HepG2 (cell line): ENCODE data around the gene ATP8A1. TPM values are rescaled to one million over a fixed set of nuclear protein-coding genes. Genes with fewer than 3 reads are reported as not detected.

Experiments
- ATAC-seq: fragments of 200-7000 bp; cut with Tn5 transposase; 3 replicates; pipeline ENCODE4 v1.9.1; 2020; ENCODE audit warnings: mild to moderate bottlenecking, moderate library complexity
- BruUV-seq: library from RNA; stranded (reverse); fragments of 400-500 nt; replicated peaks from 2 replicates; lab custom pipeline; 2021; lab: Mats Ljungman, UMichigan
- CTCF ChIA-PET: fragments of 300-600 bp; formaldehyde crosslinking; extraction: SDS; loops from one replicate; lab custom pipeline; 2021; ENCODE audit warnings: low total read pairs, inconsistent platforms, low intra/inter-chr PET ratio; lab: Yijun Ruan, JAX
- POLR2A ChIA-PET: fragments of 350-600 bp; sonication (Branson Sonifier 250); formaldehyde crosslinking; loops from one replicate; lab custom pipeline; 2020; ENCODE audit warnings: antibody characterized with exemption, inconsistent platforms; lab: Yijun Ruan, JAX
- DNase-seq: peaks from one replicate; pipeline ENCODE4 v3.0.0-alpha.2; 2015; ENCODE audit warnings: low spot score
- FAIRE-seq: peaks from 3 replicates; lab custom pipeline; 2011; peaks lifted over from hg19 to GRCh38; lab: Jason Lieb, UNC
- H2AFZ ChIP-seq: one replicate; pipeline ENCODE4 v1.6.1; 2011; ENCODE audit warnings: low read length, inconsistent platforms
- H3K27ac ChIP-seq: fragments of 300-600 bp; 3 replicates; pipeline ENCODE4 v1.8.0; 2011; ENCODE audit warnings: mixed run types, mild to moderate bottlenecking, mixed read lengths, low read length, inconsistent platforms; ENCODE audit not compliant: insufficient read depth; ENCODE audit errors: extremely low read length
- H3K27me3 ChIP-seq, 2 experiments: fragments of 200-600 bp in 1 of 2; 2 replicates in 1 of 2; 3 replicates in 1 of 2; pipeline versions ENCODE4 v1.6.0 to v1.8.0; 2011; ENCODE audit warnings: low read length in 2 of 2, mild to moderate bottlenecking in 2 of 2, moderate library complexity in 2 of 2, inconsistent platforms in 1 of 2; ENCODE audit not compliant: insufficient read depth in 2 of 2, control insufficient read depth in 1 of 2
- H3K36me3 ChIP-seq, 2 experiments: fragments of 200-600 bp in 1 of 2; replicated peaks in 1 of 2; 2 replicates in 1 of 2; 3 replicates in 1 of 2; pipeline versions ENCODE4 v1.5.1 to v1.8.0; 2011; ENCODE audit warnings: low read length in 2 of 2, inconsistent platforms in 1 of 2; ENCODE audit not compliant: insufficient read depth in 2 of 2, control insufficient read depth in 1 of 2
- H3K4me1 ChIP-seq: 2 replicates; pipeline ENCODE4 v1.5.1; 2012; ENCODE audit warnings: low read length, inconsistent platforms; ENCODE audit not compliant: insufficient read depth
- H3K4me2 ChIP-seq: 2 replicates; pipeline ENCODE4 v1.6.0; 2011; ENCODE audit warnings: low read depth, low read length, inconsistent platforms
- H3K4me3 ChIP-seq, 3 experiments: fragments of 200-600 bp in 1 of 3; sonication (generic), shearing (Covaris generic) in 1 of 3; replicated peaks in 1 of 3; 2 replicates each; pipeline ENCODE4 v1.5.1; 2011 to 2016; ENCODE audit warnings: low read length in 3 of 3, inconsistent platforms in 2 of 3, low read depth in 2 of 3, mild to moderate bottlenecking in 2 of 3, control low read depth in 1 of 3, mixed read lengths in 1 of 3; ENCODE audit not compliant: insufficient read depth in 1 of 3
- H3K79me2 ChIP-seq: one replicate; pipeline ENCODE4 v1.6.1; 2011; ENCODE audit warnings: low read length, inconsistent platforms; ENCODE audit not compliant: insufficient read depth
- H3K9ac ChIP-seq: 2 replicates; pipeline ENCODE4 v1.6.0; 2011; ENCODE audit warnings: mild to moderate bottlenecking, low read depth, low read length, inconsistent platforms; ENCODE audit not compliant: insufficient read depth
- H3K9me3 ChIP-seq: 2 replicates; pipeline ENCODE4 v1.5.1; 2012; ENCODE audit warnings: mild to moderate bottlenecking, low read length
- H4K20me1 ChIP-seq: 2 replicates; pipeline ENCODE4 v1.6.0; 2011; ENCODE audit warnings: inconsistent platforms, mild to moderate bottlenecking, low read length, moderate library complexity; ENCODE audit not compliant: insufficient read depth
- ATRX ChIP-seq: sonication (generic); formaldehyde crosslinking; IDR thresholded peaks from 2 replicates; pipeline ENCODE4 v1.4.0; 2020; ENCODE audit warnings: missing genetic modification reagents, borderline replicate concordance
- SPEN ChIP-seq: sonication (generic); formaldehyde crosslinking; IDR thresholded peaks from 2 replicates; pipeline ENCODE4 v1.5.1; 2020; ENCODE audit warnings: low read depth, mild to moderate bottlenecking, missing genetic modification reagents
- TAF15 ChIP-seq: fragments of 200-400 bp; formaldehyde crosslinking; IDR thresholded peaks from one replicate; pipeline ENCODE4 v1.6.1; 2018; ENCODE audit warnings: mild to moderate bottlenecking, low read depth, low read length; ENCODE audit not compliant: poor library complexity, severe bottlenecking
- ZBTB21 ChIP-seq: sonication (generic); formaldehyde crosslinking; IDR thresholded peaks from 2 replicates; pipeline ENCODE4 v1.4.0; 2020; ENCODE audit warnings: missing genetic modification reagents
- ZNF253 ChIP-seq: sonication (generic); formaldehyde crosslinking; IDR thresholded peaks from 2 replicates; pipeline ENCODE4 v1.8.0; 2022; ENCODE audit warnings: mild to moderate bottlenecking, missing genetic modification reagents, borderline replicate concordance
- ZNF329 ChIP-seq: sonication (generic); formaldehyde crosslinking; IDR thresholded peaks from 2 replicates; pipeline ENCODE4 v1.9.0; 2021; ENCODE audit warnings: low read depth, mild to moderate bottlenecking, missing genetic modification reagents
- ZNF629 ChIP-seq: sonication (generic); formaldehyde crosslinking; conservative IDR thresholded peaks from 2 replicates; pipeline ENCODE4 v1.5.0; 2020; ENCODE audit warnings: missing genetic modification reagents
- ZNF674 ChIP-seq: sonication (generic); formaldehyde crosslinking; IDR thresholded peaks from 2 replicates; pipeline ENCODE4 v1.5.0; 2020; ENCODE audit warnings: low read depth, mild to moderate bottlenecking, missing genetic modification reagents
- ZSCAN31 ChIP-seq: sonication (generic); formaldehyde crosslinking; IDR thresholded peaks from 2 replicates; pipeline ENCODE4 v1.5.0; 2020; ENCODE audit warnings: low read depth, mild to moderate bottlenecking, missing genetic modification reagents
- WGBS: methylation state at CpG from one replicate; pipeline ENCODE4 v1.1.6; 2017; ENCODE audit warnings: low lambda C conversion rate; 5-methylcytosine and 5-hydroxymethylcytosine counted together
- in situ Hi-C: cut with HindIII; loops from 2 replicates; pipeline ENCODE4 v1.10.0; 2017; ENCODE audit warnings: low pct_unique_long_range_greater_than_20kb; ENCODE audit not compliant: extremely low pct_ligation_motif_present
- intact Hi-C: fragments of 100-400 bp; cut with micrococcal nuclease; formaldehyde crosslinking; loops from one replicate; pipeline ENCODE4 v1.10.0; 2022; ENCODE audit not compliant: unreplicated experiment
- polyA plus RNA-seq, 8 experiments: library from polyadenylated mRNA; depleted of rRNA in 3 of 8; stranded (reverse) in 7 of 8; unstranded in 1 of 8; fragments of >200 nt; fragmentation: Illumina TruSeq in 4 of 8; extraction: Trizol in 4 of 8; gene quantifications; 2 replicates each; pipeline versions ENCODE4 v1.2.1 to v1.2.3, GENCODE V29; 2011 to 2016; ENCODE audit warnings: low read depth in 4 of 8, missing spikeins in 1 of 8, mixed read lengths in 1 of 8; ENCODE audit not compliant: insufficient read depth in 1 of 8
- total RNA-seq, 5 experiments: library from RNA; depleted of rRNA; stranded (reverse); fragments of >200 nt; fragmentation: Illumina TruSeq; extraction: Trizol; gene quantifications; 2 replicates each; pipeline ENCODE4 v1.2.3, GENCODE V29; 2016; ENCODE audit warnings: low read depth in 1 of 5
- TF ChIP-seq, protein P1 (sequence below): sonication (generic); formaldehyde crosslinking; IDR thresholded peaks from 2 replicates; pipeline ENCODE4 v1.8.1; 2022; ENCODE audit warnings: low read depth, mild to moderate bottlenecking, missing genetic modification reagents
- TF ChIP-seq, protein P2 (sequence below): sonication (generic); formaldehyde crosslinking; IDR thresholded peaks from 2 replicates; pipeline ENCODE4 v1.4.0; 2020; ENCODE audit warnings: mild to moderate bottlenecking, low read depth, missing genetic modification reagents
- TF ChIP-seq, protein P3 (sequence below): sonication (generic); formaldehyde crosslinking; IDR thresholded peaks from 2 replicates; pipeline ENCODE4 v1.8.1; 2023; ENCODE audit warnings: missing genetic modification reagents, inconsistent platforms, borderline replicate concordance
- TF ChIP-seq, protein P4 (sequence below): sonication (generic); formaldehyde crosslinking; IDR thresholded peaks from 2 replicates; pipeline ENCODE4 v1.8.1; 2023; ENCODE audit warnings: mild to moderate bottlenecking, missing genetic modification reagents, borderline replicate concordance
- TF ChIP-seq, protein P5 (sequence below): sonication (generic); formaldehyde crosslinking; IDR thresholded peaks from 2 replicates; pipeline ENCODE4 v1.4.0; 2020; ENCODE audit warnings: mild to moderate bottlenecking, missing genetic modification reagents

The ATP8A1 gene
- total and polyA plus RNA-seq, 2 of the 13 experiments (the other 11 are each of a cell fraction or from before 2014, with no cell fraction given), result 1.7 to 6.2 TPM

DNA sequence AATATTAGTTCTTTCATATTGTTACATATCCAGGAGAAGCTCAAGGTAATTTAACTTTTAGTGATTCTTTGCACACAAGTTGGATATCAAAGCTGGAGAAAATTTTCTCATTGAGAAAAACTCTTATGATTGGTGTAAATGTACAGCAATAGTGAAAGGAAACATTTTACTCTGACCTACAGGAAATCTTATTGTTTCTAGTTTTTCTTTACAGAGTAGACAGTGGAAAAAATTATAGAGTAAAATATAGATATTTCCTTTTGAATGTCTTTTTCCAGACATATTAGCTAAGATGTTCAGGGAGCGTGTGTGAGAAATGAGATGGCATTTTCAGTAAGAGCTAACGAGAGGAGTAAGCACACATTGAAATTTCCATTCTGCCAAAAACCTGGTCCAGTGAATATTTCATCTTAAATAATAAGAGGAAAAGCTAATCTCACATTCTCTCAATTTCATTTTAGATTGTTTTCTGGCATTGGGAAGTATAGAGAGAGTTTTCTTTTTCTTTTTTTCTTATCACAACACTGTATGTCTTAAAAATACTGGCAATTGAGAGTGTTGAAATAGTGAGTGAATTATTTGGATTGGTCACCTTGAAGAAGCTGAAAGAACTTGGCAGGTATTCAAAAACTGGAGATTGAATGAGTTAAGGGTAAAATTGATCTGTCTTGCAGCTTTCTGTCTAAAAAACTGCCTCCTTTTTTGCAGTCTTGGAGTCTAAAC lies 15.6 kb upstream of the ATP8A1 start (continued):
- TF ChIP-seq, protein P1, sequence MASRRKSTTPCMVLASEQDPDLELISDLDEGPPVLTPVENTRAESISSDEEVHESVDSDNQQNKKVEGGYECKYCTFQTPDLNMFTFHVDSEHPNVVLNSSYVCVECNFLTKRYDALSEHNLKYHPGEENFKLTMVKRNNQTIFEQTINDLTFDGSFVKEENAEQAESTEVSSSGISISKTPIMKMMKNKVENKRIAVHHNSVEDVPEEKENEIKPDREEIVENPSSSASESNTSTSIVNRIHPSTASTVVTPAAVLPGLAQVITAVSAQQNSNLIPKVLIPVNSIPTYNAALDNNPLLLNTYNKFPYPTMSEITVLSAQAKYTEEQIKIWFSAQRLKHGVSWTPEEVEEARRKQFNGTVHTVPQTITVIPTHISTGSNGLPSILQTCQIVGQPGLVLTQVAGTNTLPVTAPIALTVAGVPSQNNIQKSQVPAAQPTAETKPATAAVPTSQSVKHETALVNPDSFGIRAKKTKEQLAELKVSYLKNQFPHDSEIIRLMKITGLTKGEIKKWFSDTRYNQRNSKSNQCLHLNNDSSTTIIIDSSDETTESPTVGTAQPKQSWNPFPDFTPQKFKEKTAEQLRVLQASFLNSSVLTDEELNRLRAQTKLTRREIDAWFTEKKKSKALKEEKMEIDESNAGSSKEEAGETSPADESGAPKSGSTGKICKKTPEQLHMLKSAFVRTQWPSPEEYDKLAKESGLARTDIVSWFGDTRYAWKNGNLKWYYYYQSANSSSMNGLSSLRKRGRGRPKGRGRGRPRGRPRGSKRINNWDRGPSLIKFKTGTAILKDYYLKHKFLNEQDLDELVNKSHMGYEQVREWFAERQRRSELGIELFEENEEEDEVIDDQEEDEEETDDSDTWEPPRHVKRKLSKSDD (CRISPR knock-in tag), result no peak

DNA sequence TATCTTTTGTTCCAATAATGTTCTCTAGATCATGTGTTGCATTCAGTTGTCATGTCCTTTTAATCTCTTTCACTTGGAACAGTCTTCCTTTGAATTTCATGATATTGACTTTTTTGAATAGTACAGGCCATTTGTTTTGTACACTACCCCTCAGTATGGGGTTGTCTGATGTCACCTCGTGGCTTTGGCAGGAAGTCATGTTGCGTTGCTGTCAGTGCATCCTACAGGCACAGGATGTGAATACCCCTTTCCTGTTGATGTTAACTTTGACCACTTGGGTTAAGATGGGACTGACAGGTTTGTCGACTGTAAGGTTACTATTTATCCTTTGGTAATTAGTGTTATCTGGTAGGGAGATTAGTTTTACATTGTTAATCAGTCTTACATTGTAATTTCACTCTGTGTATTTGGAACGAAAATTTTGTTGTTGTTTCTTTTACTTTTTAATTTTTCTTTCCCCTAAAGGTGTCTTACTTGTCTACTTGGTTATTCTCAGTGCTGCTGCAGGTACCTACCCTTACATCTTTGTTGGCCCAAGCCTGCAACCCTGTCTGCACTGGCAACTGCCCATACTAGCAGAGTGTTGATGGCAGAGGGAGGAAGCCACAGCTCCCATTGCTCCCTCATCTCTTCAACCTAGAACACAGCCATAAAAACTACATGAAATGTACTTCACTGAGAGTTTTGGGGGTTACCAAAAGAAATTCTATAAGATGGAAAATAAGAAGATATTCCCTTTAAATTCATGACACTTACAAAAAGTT lies 14.7 kb upstream of the ATP8A1 start:
- in situ Hi-C loops, result no loop called here
- H3K27me3 ChIP-seq, result no peaks in the 10 kb centered on the region; a peak in 1 of 5 replicates
- H3K4me1 ChIP-seq, result no peaks in the 10 kb centered on the region
- no peak overlapping the region for H3K4me2 ChIP-seq
- no peaks in the 10 kb centered on the region for H3K36me3 ChIP-seq
- BruUV-seq, result no TSS peak
- intact Hi-C loops, result no loop called here
- no peak overlapping the region for H3K27ac ChIP-seq
- H3K9me3 ChIP-seq, result no peaks in the 10 kb centered on the region
- ATAC-seq (no peak), DNase-seq (no peak), FAIRE-seq (no peak)
- CTCF ChIA-PET, result no interaction called here
- no peaks in the 10 kb centered on the region for H4K20me1 ChIP-seq
- no peak overlapping the region for H3K9ac ChIP-seq
- no peak overlapping the region for H3K4me3 ChIP-seq
- H3K79me2 ChIP-seq, result no peaks in the 10 kb centered on the region
- H2AFZ ChIP-seq, result no peak overlapping the region
- WGBS, result 0% methylated on average over 4 of the region's 4 CpGs
- POLR2A ChIA-PET, result no interaction called here
- TF ChIP-seq, protein P2, sequence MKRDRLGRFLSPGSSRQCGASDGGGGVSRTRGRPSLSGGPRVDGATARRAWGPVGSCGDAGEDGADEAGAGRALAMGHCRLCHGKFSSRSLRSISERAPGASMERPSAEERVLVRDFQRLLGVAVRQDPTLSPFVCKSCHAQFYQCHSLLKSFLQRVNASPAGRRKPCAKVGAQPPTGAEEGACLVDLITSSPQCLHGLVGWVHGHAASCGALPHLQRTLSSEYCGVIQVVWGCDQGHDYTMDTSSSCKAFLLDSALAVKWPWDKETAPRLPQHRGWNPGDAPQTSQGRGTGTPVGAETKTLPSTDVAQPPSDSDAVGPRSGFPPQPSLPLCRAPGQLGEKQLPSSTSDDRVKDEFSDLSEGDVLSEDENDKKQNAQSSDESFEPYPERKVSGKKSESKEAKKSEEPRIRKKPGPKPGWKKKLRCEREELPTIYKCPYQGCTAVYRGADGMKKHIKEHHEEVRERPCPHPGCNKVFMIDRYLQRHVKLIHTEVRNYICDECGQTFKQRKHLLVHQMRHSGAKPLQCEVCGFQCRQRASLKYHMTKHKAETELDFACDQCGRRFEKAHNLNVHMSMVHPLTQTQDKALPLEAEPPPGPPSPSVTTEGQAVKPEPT (CRISPR knock-in tag), result no peak
- no peak for TF ChIP-seq ZNF253
- TF ChIP-seq, protein P3, sequence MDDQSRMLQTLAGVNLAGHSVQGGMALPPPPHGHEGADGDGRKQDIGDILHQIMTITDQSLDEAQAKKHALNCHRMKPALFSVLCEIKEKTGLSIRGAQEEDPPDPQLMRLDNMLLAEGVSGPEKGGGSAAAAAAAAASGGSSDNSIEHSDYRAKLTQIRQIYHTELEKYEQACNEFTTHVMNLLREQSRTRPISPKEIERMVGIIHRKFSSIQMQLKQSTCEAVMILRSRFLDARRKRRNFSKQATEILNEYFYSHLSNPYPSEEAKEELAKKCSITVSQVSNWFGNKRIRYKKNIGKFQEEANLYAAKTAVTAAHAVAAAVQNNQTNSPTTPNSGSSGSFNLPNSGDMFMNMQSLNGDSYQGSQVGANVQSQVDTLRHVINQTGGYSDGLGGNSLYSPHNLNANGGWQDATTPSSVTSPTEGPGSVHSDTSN (CRISPR knock-in tag), result no peak
- no peak for TF ChIP-seq ZNF674 (CRISPR knock-in tag)
- TF ChIP-seq ZBTB21, result no peak
- no peak for TF ChIP-seq ZNF629 (CRISPR knock-in tag)
- TF ChIP-seq, protein P4, sequence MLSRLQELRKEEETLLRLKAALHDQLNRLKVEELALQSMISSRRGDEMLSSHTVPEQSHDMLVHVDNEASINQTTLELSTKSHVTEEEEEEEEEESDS (CRISPR knock-in tag), result no peak
- no peak for TF ChIP-seq ATRX
- no peak for TF ChIP-seq ZSCAN31 (CRISPR knock-in tag)
- TF ChIP-seq, protein P5, sequence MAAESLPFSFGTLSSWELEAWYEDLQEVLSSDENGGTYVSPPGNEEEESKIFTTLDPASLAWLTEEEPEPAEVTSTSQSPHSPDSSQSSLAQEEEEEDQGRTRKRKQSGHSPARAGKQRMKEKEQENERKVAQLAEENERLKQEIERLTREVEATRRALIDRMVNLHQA (CRISPR knock-in tag), result no peak
- TF ChIP-seq TAF15, result no peak
- TF ChIP-seq ZNF329 (CRISPR knock-in tag), result no peak
- no peak for TF ChIP-seq SPEN (CRISPR knock-in tag)
